ENCODE measurements around the gene FNDC5. TPM values are rescaled to one million over a fixed set of nuclear protein-coding genes. Genes with fewer than 3 reads are reported as not detected.
A peak's percentile ranks its signal among the peaks of the same experiment; 100 is the strongest.

FNDC5 gene
- total and polyA plus RNA-seq, 2 of the 13 experiments (the other 11 are each of a cell fraction or from before 2014, with no cell fraction given): 1.4 to 3.1 TPM

DNA sequence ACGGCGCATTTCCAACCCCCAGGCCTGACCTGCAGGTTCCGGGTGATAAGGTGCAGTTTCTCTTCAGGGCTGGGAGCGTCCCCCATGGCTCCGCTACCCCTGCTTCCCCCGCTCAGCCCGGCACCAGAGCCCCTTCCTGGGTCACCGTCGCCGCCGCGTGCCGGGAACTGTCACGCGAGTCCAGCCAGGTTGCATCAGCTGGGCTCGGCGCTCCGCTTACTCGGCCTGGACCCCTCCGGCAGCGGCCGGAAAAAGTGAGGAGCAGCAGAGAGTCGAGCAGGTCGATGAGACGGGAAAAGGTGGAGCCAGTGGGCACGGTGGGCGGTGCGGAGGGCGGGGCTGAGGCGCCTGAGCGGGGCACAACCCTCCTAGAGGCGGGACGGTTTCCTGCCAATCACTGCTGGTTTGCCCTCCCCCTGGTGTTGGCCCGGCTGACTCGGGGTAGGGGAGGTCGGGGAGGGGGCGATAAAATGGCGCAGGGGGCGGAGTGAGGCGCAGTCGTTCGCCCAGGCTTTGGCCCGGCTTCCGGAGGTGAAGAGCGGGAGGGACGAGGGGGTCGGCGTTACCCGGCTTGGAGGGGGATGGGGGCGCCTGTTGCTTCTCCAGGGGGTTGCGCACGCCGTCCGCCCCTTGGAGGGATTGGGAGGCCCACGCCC is 53.4 kb downstream of the FNDC5 start, which contains the start of the genes S100PBP and YARS1 (continued):
- TF ChIP-seq PRDM10 (CRISPR knock-in tag; IDR thresholded peaks at IDR 0.05; ENCODE audit: low read depth): peak; percentile 70; the same call in 1 of the 2 replicates
- peak; percentile 88 for TF ChIP-seq ZNF138 (CRISPR knock-in tag; IDR thresholded peaks at IDR 0.05; ENCODE audit: low read depth)
- TF ChIP-seq ZNF646 (CRISPR knock-in tag; IDR thresholded peaks at IDR 0.05): peak; percentile 28; the same call in 1 of the 2 replicates
- TF ChIP-seq MNT (IDR thresholded peaks at IDR 0.05): peak; percentile 89
- peak; percentile 48 for TF ChIP-seq ZNF564 (CRISPR knock-in tag; IDR thresholded peaks at IDR 0.05)
- peak; percentile 93 for TF ChIP-seq SAFB2 (CRISPR knock-in tag; IDR thresholded peaks at IDR 0.05; ENCODE audit: borderline replicate concordance, low read depth)
- TF ChIP-seq ZNF510 (CRISPR knock-in tag; IDR thresholded peaks at IDR 0.05; ENCODE audit: low read depth): peak; percentile 90
- TF ChIP-seq, protein P1, sequence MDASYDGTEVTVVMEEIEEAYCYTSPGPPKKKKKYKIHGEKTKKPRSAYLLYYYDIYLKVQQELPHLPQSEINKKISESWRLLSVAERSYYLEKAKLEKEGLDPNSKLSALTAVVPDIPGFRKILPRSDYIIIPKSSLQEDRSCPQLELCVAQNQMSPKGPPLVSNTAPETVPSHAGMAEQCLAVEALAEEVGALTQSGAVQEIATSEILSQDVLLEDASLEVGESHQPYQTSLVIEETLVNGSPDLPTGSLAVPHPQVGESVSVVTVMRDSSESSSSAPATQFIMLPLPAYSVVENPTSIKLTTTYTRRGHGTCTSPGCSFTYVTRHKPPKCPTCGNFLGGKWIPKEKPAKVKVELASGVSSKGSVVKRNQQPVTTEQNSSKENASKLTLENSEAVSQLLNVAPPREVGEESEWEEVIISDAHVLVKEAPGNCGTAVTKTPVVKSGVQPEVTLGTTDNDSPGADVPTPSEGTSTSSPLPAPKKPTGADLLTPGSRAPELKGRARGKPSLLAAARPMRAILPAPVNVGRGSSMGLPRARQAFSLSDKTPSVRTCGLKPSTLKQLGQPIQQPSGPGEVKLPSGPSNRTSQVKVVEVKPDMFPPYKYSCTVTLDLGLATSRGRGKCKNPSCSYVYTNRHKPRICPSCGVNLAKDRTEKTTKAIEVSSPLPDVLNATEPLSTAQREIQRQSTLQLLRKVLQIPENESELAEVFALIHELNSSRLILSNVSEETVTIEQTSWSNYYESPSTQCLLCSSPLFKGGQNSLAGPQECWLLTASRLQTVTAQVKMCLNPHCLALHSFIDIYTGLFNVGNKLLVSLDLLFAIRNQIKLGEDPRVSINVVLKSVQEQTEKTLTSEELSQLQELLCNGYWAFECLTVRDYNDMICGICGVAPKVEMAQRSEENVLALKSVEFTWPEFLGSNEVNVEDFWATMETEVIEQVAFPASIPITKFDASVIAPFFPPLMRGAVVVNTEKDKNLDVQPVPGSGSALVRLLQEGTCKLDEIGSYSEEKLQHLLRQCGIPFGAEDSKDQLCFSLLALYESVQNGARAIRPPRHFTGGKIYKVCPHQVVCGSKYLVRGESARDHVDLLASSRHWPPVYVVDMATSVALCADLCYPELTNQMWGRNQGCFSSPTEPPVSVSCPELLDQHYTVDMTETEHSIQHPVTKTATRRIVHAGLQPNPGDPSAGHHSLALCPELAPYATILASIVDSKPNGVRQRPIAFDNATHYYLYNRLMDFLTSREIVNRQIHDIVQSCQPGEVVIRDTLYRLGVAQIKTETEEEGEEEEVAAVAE (CRISPR knock-in tag; IDR thresholded peaks at IDR 0.05; ENCODE audit: borderline replicate concordance): peak; percentile 92; the same call in 1 of the 2 replicates
